GM12872 (cell line): ENCODE measurements around the gene CEACAM4.

Experiments used
- CTCF ChIP-seq: IDR thresholded peaks from 3 replicates; pipeline ENCODE4 v1.5.1; 2011; ENCODE audit warnings: low read depth, mild to moderate bottlenecking, low read length, moderate library complexity; ENCODE audit not compliant: insufficient read depth

The CEACAM4 gene

GRCh38 chr19:41624515-41624914 lies 2.4 kb downstream of the CEACAM4 start:
- no peak for TF ChIP-seq CTCF

DNA sequence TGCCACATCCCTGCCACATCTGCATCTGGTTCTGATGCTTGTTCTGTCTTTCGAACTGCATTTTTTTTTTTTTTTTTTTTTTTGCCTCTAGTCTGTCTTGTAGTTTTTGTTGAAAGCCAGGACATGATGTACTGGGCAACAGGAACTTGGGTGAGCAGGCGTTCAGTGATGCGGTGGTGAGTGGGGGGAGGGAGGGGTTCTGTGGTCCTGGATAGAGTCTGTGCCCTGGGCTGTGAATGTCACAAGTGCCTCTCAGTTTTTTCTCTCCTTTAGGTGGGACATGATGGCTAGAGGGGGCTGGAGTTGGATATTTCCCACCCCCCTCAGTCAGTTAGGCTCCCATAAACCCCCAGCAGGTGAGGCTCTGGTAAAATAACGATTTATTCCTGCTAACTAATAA lies 3.5 kb downstream of the CEACAM4 start:
- no peak for TF ChIP-seq CTCF

DNA sequence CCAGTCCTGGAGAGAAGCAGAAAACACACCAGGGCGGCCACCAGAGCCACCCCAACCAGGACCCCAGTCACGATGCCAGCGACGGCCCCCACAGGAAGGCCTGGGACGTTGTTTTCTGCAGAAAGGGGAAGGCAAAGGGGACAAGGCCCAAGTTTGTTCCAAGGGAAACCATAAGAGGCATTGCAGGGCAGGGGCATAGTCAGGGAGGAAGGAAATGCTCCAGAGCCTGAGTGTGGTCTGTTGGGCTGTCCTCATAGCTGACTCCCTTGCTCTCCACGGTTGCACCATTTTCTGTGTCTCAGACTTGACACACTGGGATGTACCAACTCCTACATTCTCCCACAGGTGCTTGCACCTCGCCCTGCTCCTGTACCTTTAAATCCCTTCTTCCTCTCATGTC lies 5.2 kb downstream of the CEACAM4 start:
- no peak for TF ChIP-seq CTCF

DNA sequence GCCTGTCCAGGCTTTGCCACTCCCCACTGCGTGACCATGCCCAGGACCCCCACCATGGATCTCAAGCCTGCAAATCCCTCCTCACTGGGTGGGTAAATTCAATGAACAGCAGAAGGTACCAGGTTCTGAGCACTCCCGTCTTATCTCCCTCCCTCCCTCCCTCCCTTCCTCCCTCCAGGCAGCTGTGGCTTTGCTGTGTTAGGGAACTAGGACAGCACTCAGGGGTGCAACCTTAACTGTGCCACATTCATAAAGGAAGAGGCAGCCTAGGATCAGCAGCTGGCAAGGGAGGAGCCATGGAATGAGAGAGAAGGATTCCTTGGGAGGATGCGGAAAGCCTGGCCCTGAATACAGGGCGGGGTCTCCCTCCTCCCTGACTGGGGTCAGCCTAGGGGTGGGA lies 5.6 kb downstream of the CEACAM4 start:
- TF ChIP-seq CTCF: no peak

DNA sequence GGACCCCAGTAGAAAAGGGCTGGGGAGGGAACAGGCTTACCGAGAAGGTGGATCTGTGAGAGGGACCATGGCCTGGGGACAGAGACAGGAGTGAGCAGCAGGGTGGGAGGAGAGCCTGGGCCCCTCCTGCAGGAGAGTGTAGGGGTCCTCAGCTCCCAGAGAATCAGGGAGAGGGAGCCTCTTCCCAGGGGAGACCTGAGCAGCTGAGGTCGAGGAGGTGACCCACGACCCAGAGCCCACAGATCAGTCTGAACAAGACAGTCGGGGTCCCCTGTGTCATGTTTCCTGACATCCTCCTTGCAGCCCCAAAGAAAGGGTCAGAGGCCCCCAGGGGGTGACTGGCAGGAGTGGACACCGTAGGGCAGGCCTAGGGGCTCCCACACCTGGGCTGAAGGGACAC lies 6.7 kb downstream of the CEACAM4 start:
- TF ChIP-seq CTCF: no peak

DNA sequence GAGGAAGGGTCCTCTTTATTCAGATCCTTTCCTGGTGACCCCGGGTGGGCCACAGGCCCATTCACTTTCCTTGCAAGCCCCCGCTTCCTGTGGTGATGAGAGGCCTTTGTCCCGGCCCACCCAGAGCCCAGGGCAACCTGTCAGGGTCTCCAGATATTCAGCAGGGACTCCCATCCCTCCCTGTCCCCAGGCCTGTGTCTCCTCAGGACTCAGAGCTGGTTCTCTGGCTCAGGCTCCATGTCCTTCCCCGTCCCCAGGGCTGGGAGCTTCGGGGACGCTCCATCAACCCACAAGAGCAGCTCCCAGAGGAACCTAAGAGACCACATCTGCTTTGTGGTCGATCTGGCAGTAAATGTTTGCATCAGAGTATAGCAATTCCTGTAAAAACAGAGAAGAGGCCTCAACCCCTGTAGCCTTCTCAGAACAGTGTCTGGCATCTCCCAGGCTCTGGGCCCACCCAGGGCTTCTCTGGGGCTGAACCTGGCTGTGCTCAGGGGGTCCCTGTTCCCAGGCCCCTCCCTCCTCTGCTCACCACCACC lies 7.8 kb downstream of the CEACAM4 start:
- TF ChIP-seq CTCF: no peak

- no peak for TF ChIP-seq CTCF
These were observed 8.7 kb downstream of the CEACAM4 start for GRCh38 chr19:41617941-41618730.
